Measurements from ENCODE around the gene CEACAM16. TPM values are rescaled to one million over a fixed set of nuclear protein-coding genes. Genes with fewer than 3 reads are reported as not detected.

CEACAM16 gene, protein sequence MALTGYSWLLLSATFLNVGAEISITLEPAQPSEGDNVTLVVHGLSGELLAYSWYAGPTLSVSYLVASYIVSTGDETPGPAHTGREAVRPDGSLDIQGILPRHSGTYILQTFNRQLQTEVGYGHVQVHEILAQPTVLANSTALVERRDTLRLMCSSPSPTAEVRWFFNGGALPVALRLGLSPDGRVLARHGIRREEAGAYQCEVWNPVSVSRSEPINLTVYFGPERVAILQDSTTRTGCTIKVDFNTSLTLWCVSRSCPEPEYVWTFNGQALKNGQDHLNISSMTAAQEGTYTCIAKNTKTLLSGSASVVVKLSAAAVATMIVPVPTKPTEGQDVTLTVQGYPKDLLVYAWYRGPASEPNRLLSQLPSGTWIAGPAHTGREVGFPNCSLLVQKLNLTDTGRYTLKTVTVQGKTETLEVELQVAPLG
- under 1 TPM in 3 of 9 donors, not detected in 6; 0.27 to 0.69 (median 0.30) TPM for total RNA-seq
- polyA plus RNA-seq, result 1 to 10 TPM in 1 of 3 donors, under 1 TPM in 1, not detected in 1; 0.57 to 1.4 TPM
- long read RNA-seq, donor 1, result 0 reads
- long read RNA-seq, donor 2, result 0 reads
- long read RNA-seq, donor 3, result 0 reads
- long read RNA-seq, donor 4, result 0 reads
- long read RNA-seq, donor 5, result 0 reads
- long read RNA-seq, donor 6, partial matches to known transcripts, result 0 of 2 reads
- long read RNA-seq, donor 6, other reads (novel, unspliced or antisense), result 2 of 2 reads
- long read RNA-seq, donor 7, result 0 reads
- long read RNA-seq, donor 8, result 0 reads
- long read RNA-seq, donor 9, result 0 reads
- long read RNA-seq, donor 10, result 0 reads

DNA sequence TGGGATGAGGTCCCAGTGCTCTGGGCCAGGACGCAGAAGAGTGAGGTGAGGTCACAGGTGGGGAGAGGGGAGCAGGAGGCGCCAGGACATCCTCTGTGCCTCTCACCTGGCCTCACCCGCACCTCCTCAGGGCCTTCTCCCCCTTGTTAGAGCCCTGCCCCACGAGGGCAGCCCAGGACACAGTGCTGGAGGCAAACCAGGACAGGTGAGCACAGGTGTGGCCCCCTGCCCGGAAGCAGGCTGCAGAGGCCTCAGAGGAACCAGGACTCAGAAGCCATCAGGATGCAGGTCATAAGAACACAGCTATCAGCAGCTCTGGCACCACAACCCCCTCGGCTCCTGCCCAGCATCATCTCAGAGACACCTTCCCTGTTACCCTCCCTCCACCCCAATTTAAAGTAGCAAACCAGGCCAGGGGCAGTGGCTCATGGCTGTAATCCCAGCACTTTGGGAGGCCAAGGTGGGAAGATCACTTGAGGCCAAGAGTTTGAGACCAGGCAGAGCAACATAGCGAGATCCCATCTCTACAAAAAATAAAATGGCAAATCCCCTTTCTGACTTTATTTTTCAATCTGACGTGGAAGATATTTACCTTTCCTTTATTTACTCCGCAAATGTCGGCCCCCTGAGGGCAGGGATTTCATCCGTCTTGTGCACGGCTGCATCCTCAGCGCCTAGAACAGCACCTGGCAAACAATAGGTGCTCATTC, at the start of gene CEACAM16:
TSS of gene CEACAM16 (plus strand) at position 660 of the 710 bp plus-strand sequence. CDS start 2,306 bp downstream, outside the sequence.
- intact Hi-C loops (cut with DNase I), result no loop called here
- TF ChIP-seq CTCF (IDR thresholded peaks at IDR 0.05) (no peak), POLR2A (IDR thresholded peaks at IDR 0.05) (no peak)
- Histone ChIP-seq H3K4me1 (replicated peaks in 1 of 2) (no peaks in the 10 kb centered on the region), H3K4me3 (no peak within 1 kb of the TSS), H3K36me3 (replicated peaks in 1 of 2) (no peaks in the 10 kb centered on the region), H3K9me3 (replicated peaks in 1 of 3) (no peaks in the 10 kb centered on the region), H3K27ac (no peak within 1 kb of the TSS), H3K27me3 (no peaks in the 10 kb centered on the region)
- WGBS, 4 donors, result 84 to 89% (median 86%) methylated on average over 9 to 13 of the region's 13 CpGs
- no peak for DNase-seq

- H3K27ac ChIP-seq, result peak overlapping the region in 2 of 5 donors; percentile 20 to 74
- intact Hi-C loops (cut with DNase I), result loop anchor here in 1 of 2 donors (10.0 kb wide), 1 partner anchor 115 kb away; no protein-coding TSS in a partner anchor
- peak in 1 of 7 donors; percentile 28 for DNase-seq
- TF ChIP-seq POLR2A (IDR thresholded peaks at IDR 0.05) (no peak), CTCF (IDR thresholded peaks at IDR 0.05) (no peak)
- H3K4me3 ChIP-seq, result no peak overlapping the region
- no peaks in the 10 kb centered on the region for H3K27me3 ChIP-seq
- 78 to 87% (median 83%) methylated on average over 10 to 15 of the region's 15 CpGs for WGBS, 4 donors
- H3K4me1 ChIP-seq (replicated peaks in 1 of 2), result peaks cover 23 to 37% of the 10 kb centered on the region in 2 donors
- peaks cover 0 to 52% of the 10 kb centered on the region in 2 donors for H3K36me3 ChIP-seq (replicated peaks in 1 of 2)
- no peaks in the 10 kb centered on the region for H3K9me3 ChIP-seq (replicated peaks in 1 of 3)
Measured at GRCh38 chr19:44649578-44650145, 49.3 kb upstream of the CEACAM16 start.

- Histone ChIP-seq H3K4me1 (replicated peaks in 1 of 2) (peaks cover 9 to 10% of the 10 kb centered on the region in 2 donors), H3K27me3 (no peaks in the 10 kb centered on the region), H3K36me3 (replicated peaks in 1 of 2) (peaks cover 0 to 78% of the 10 kb centered on the region in 2 donors), H3K9me3 (replicated peaks in 1 of 3) (no peaks in the 10 kb centered on the region), H3K27ac (no peak overlapping the region), H3K4me3 (no peak overlapping the region)
- intact Hi-C loops (cut with DNase I), result loop anchor here in 1 of 2 donors (10.0 kb wide), 1 partner anchor 111 kb away; no protein-coding TSS in a partner anchor
- 57 to 73% (median 69%) methylated on average over 5 of the region's 5 CpGs for WGBS, 4 donors
- TF ChIP-seq POLR2A (IDR thresholded peaks at IDR 0.05), result no peak
- TF ChIP-seq CTCF (IDR thresholded peaks at IDR 0.05), result no peak
- DNase-seq, result peak in 1 of 7 donors; percentile 18
Measured at GRCh38 chr19:44653343-44653742, 45.6 kb upstream of the CEACAM16 start.
